Psoas muscle (tissue), 8 donors: Measurements from ENCODE around the gene THRA. TPM values are rescaled to one million over a fixed set of nuclear protein-coding genes. Genes with fewer than 3 reads are reported as not detected.
A peak's percentile ranks its signal among the peaks of the same experiment; 100 is the strongest.

Source experiments
- ATAC-seq, 4 donors: fragments of 200-7000 bp; cut with Tn5 transposase; one replicate each; pipeline ENCODE4 v1.9.1; 2020; ENCODE audit warnings: moderate library complexity in 3 of 4, mild to moderate bottlenecking in 2 of 4
- DNase-seq, 2 donors: peaks; one replicate each; pipeline ENCODE4 v3.0.0-alpha.2; 2020
- H3K27ac ChIP-seq: fragments of 200-600 bp; one replicate; pipeline ENCODE4 v1.8.0; 2022
- H3K27me3 ChIP-seq, 3 donors: fragments of 200-600 bp in 1 of 3; one replicate each; pipeline versions ENCODE4 v1.6.1 to v1.8.0; 2013 to 2022; ENCODE audit warnings: low read length in 2 of 3, mild to moderate bottlenecking in 2 of 3, moderate library complexity in 1 of 3; ENCODE audit not compliant: insufficient read depth in 3 of 3
- H3K36me3 ChIP-seq, 2 donors: fragments of 200-600 bp in 1 of 2; one replicate each; pipeline versions ENCODE4 v1.6.1 to v1.8.0; 2013 to 2022; ENCODE audit warnings: low read depth in 1 of 2, mild to moderate bottlenecking in 1 of 2, moderate library complexity in 1 of 2; ENCODE audit not compliant: insufficient read depth in 1 of 2
- H3K4me1 ChIP-seq: fragments of 200-600 bp; one replicate; pipeline ENCODE4 v1.8.0; 2022
- H3K4me3 ChIP-seq: fragments of 200-600 bp; one replicate; pipeline ENCODE4 v1.8.0; 2022; ENCODE audit warnings: mild to moderate bottlenecking
- H3K9me3 ChIP-seq: fragments of 200-600 bp; one replicate; pipeline ENCODE4 v1.8.0; 2022
- WGBS, 3 donors: extraction: QIAGEN DNeasy Blood & Tissue Kit; methylation state at CpG; one replicate each; pipeline versions ENCODE4 v1.1.6 to v1.1.7; 2013; 5-methylcytosine and 5-hydroxymethylcytosine counted together
- intact Hi-C, 2 donors: fragments of 100-400 bp; cut with DNase I; formaldehyde crosslinking; loops; one replicate each; pipeline versions ENCODE4 v1.11.0 to v1.14.2; 2022
- polyA plus RNA-seq, 3 donors: library from polyadenylated mRNA; stranded (reverse); fragments of 200-250 nt; gene quantifications; one replicate each; pipeline ENCODE4 v1.2.3, GENCODE V29; 2013
- total RNA-seq, 4 donors: library from RNA; stranded (reverse); fragmentation: NEBNext Ultra II Directional in 2 of 4; extraction: Animal tissue kit (Norgen Biotek cat#: 25700) in 2 of 4; gene quantifications; one replicate each; pipeline versions ENCODE4 v1.2.1 to v1.2.4, GENCODE V29; 2021 to 2023
- TF ChIP-seq, protein P1 (sequence below): fragments of 200-600 bp; IDR thresholded peaks from one replicate; pipeline ENCODE4 v1.8.0; 2022; ENCODE audit warnings: antibody characterized with exemption
- donor health status: healthy with polysubstance abuse.
- donor health status: DM: no; HTN: no; CAD: no; lungs with moderate emphysema.
- donor health status: Bipolar disorder and iron deficiency.
- donor health status: healthy.
- donor health status: DM: yes; HTN: yes; CAD: no.
- donor health status: DM: no; HTN: no; CAD: no.
- donor health status: DM: no; HTN: no; CAD: no.
- donor health status: DM: yes; HTN: yes; CAD: no.

The THRA gene
- total and polyA plus RNA-seq, 7 donors: 9.5 to 60.0 (median 41.2) TPM

DNA sequence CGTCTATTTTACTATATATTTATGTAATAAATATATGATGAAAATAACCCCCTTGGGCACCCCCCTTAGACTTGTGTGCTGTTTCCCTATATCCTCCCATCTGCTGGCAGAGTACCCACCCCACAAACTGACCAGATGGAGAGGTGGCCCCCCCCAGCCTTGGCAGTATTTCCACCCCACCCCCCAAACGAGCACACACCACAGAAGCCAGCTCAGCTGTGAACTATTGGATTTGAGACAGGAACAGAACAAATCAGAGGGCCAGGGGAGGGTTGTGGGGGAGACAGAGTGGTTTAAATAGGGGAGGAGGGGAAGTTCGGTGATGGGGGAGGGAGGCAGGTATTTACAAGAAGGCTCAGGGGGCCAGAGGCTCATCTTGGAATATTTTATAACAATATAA lies 29.8 kb downstream of the THRA start:
- H3K9me3 ChIP-seq: no peaks in the 10 kb centered on the region
- ATAC-seq (peak in 1 of 4 donors; percentile 8), DNase-seq (no peak)
- H3K36me3 ChIP-seq: peaks cover 4 to 79% of the 10 kb centered on the region in 2 donors
- peaks cover 67% of the 10 kb centered on the region for H3K4me1 ChIP-seq
- intact Hi-C loops: no loop called here
- H3K27me3 ChIP-seq: no peaks in the 10 kb centered on the region
- H3K27ac ChIP-seq: peak overlapping the region; percentile 99
- H3K4me3 ChIP-seq: peak overlapping the region; percentile 47
- TF ChIP-seq, protein P1, sequence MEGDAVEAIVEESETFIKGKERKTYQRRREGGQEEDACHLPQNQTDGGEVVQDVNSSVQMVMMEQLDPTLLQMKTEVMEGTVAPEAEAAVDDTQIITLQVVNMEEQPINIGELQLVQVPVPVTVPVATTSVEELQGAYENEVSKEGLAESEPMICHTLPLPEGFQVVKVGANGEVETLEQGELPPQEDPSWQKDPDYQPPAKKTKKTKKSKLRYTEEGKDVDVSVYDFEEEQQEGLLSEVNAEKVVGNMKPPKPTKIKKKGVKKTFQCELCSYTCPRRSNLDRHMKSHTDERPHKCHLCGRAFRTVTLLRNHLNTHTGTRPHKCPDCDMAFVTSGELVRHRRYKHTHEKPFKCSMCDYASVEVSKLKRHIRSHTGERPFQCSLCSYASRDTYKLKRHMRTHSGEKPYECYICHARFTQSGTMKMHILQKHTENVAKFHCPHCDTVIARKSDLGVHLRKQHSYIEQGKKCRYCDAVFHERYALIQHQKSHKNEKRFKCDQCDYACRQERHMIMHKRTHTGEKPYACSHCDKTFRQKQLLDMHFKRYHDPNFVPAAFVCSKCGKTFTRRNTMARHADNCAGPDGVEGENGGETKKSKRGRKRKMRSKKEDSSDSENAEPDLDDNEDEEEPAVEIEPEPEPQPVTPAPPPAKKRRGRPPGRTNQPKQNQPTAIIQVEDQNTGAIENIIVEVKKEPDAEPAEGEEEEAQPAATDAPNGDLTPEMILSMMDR: no peak
- 14 to 15% (median 14%) methylated on average over 3 of the region's 3 CpGs for WGBS, 3 donors

- peaks cover 4 to 79% of the 10 kb centered on the region in 2 donors for H3K36me3 ChIP-seq
- H3K27ac ChIP-seq: peak overlapping the region; percentile 99
- H3K4me1 ChIP-seq: peaks cover 71% of the 10 kb centered on the region
- DNase-seq: no peak
- TF ChIP-seq, protein P1: no peak
- intact Hi-C loops: no loop called here
- H3K27me3 ChIP-seq: no peaks in the 10 kb centered on the region
- 25 to 49% (median 29%) methylated on average over 23 to 29 of the region's 29 CpGs for WGBS, 3 donors
- peak overlapping the region; percentile 47 for H3K4me3 ChIP-seq
- no peaks in the 10 kb centered on the region for H3K9me3 ChIP-seq
- ATAC-seq: no peak
Observed at GRCh38 chr17:40093005-40093579, 30.3 kb downstream of the THRA start.

DNA sequence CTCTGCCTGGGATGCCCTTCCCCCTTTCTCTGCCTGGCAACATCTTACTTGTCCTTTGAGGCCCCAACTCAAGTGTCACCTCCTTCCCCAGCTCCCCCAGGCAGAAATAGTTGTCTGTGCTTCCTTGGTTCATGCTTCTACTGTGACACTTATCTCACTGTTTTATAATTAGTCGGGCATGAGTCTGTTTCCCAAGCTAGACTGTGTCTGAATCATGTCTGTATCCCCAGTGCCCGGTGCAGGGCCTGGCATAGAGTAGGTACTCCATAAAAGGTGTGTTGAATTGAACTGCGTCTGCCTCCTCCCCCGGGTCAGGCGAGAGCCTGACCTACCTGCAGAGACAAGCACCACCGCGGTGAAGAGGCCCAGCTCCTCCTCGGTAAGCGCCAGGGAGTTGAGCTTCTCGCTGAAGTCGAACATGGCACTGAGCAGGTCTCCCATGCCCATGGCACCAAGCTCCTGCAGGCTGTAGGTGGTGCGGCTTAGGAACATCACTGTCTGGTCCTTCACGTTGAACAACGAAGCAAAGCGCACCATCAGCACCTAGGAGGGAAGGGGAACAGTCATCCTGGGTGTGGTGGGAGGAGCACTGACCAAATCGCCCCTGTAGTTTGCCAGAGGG lies 30.9 kb downstream of the THRA start:
- Histone ChIP-seq H3K4me3 (peak overlapping the region; percentile 47), H3K4me1 (peaks cover 75% of the 10 kb centered on the region), H3K27me3 (no peaks in the 10 kb centered on the region), H3K36me3 (peaks cover 4 to 74% of the 10 kb centered on the region in 2 donors), H3K9me3 (no peaks in the 10 kb centered on the region), H3K27ac (peak overlapping the region; percentile 99)
- ATAC-seq: peak; percentile 48 to 66 (median 60)
- intact Hi-C loops: no loop called here
- TF ChIP-seq, protein P1: no peak
- DNase-seq: peak in 1 of 2 donors; percentile 89
- WGBS, 3 donors: 31 to 52% (median 33%) methylated on average over 16 of the region's 16 CpGs

DNA sequence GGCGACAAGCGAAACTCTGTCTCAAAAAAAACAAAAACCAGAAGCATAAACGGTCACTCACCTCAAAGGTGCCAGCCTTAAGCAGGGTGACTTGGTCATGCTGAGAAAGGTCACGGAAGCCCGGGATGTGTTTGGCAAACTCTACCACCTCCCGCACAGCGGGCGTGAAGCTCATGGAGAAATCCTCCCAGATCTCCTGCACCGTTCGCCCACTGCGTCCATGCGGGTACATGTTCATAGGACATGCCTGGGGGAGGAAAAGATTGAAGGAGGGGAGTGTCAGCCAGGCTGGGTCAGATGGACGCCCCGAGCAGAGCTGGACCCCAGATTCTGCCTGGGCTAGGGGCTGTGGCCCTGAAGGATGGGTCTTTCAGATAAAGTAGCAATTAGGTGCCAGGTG lies 32.1 kb downstream of the THRA start:
- Histone ChIP-seq H3K27me3 (no peaks in the 10 kb centered on the region), H3K27ac (peak overlapping the region; percentile 99), H3K36me3 (peaks cover 4 to 63% of the 10 kb centered on the region in 2 donors), H3K9me3 (no peaks in the 10 kb centered on the region), H3K4me3 (peak overlapping the region; percentile 98), H3K4me1 (peaks cover 75% of the 10 kb centered on the region)
- DNase-seq (no peak), ATAC-seq (no peak)
- TF ChIP-seq, protein P1: no peak
- intact Hi-C loops: loop anchor here in 1 of 2 donors (5.0 kb wide), 1 partner anchor 78 kb away; the partner anchor contains the start of gene CSF3
- 37 to 56% (median 41%) methylated on average over 14 of the region's 14 CpGs for WGBS, 3 donors
